ENCODE measurements around the gene KRTAP2-1.
"Not testable (repeated sequence)": the region's sequence is repeated elsewhere in the genome, so short reads cannot be mapped to it uniquely, and the experiment has no call there.

DNA sequence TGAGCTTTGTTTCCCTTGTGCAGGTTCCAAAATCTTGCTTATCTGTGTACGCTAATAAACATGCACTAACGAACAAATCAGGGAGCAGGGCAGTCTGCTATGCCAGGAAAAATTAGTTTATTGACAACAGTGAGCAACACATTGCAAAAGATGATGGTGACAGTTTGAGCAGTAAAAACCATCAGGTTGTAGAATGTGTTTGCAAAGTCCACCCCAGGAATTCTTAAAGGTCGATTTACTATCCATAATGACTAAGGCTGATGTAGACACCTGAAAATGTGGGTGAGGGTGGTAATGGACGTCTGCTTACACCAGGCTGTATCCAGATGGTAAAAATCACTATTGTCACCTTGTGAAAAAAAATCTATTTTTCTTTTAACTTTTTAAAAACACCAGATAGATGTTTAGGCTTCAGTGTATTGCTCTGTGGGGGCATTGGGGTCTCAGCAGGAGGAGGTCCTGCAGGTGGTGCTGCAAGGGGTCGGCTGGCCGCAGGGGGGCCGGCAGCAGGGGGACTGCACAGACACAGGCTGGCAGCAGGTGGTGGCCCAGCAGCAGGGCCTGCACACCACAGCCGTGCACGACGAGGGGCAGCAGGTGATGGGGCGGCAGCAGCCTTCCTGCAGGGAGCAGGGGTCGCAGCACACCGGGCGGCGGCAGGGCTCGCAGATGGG, 18.0 kb upstream of the KRTAP2-1 start:
- not testable (repeated sequence) for TF ChIP-seq CTCF (IDR thresholded peaks at IDR 0.05); REST (IDR thresholded peaks at IDR 0.05); CEBPB (IDR thresholded peaks at IDR 0.05); MAFK (IDR thresholded peaks at IDR 0.05; ENCODE audit: partially characterized antibody)
- TF ChIP-seq, protein P1, sequence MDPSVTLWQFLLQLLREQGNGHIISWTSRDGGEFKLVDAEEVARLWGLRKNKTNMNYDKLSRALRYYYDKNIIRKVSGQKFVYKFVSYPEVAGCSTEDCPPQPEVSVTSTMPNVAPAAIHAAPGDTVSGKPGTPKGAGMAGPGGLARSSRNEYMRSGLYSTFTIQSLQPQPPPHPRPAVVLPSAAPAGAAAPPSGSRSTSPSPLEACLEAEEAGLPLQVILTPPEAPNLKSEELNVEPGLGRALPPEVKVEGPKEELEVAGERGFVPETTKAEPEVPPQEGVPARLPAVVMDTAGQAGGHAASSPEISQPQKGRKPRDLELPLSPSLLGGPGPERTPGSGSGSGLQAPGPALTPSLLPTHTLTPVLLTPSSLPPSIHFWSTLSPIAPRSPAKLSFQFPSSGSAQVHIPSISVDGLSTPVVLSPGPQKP (IDR thresholded peaks at IDR 0.05; ENCODE audit: low read depth, low read length) = not testable (repeated sequence)
